HT-29 (cell line): ENCODE results near the gene MAFG. TPM values are rescaled to one million over a fixed set of nuclear protein-coding genes. Genes with fewer than 3 reads are reported as not detected.

Experiments
- DNase-seq: peaks from one replicate; pipeline ENCODE4 v3.0.0-alpha.2; 2015; ENCODE audit warnings: low spot score
- total RNA-seq: library from RNA; depleted of rRNA; stranded (reverse); fragments of >200 nt; shearing (Covaris generic); gene quantifications from 2 replicates; pipeline ENCODE4 v1.2.3, GENCODE V29; 2014; rRNA removed

Gene MAFG
- total RNA-seq, 1 experiment from 2014 or later: 45.5 TPM

DNA sequence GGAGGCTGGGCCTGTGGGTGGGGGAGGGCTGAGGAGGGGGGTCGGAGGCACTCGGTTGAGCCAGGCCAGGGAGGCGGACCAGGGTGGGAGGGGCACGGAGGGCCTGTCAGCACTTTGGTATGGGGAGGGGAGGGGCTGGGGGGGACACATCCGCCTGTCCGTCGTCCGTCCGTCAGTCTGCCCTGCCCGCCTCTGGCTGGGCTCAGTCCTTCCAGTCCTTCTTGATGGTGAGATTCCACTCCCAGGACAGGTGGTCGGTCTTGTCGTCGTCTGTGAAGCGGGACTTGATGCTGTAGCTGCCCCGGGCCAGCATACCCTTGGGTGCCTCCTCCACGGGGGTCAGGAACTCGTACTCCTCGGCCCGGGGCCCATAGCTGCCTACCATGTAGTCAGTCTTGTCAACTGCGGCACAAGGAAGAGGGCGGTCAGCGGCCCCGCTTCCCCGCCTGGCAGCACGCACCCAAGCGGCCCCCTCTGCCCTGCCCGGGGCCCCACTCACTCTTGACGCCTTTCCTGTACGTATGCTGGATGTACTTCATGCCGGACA is 58.8 kb downstream of the MAFG start:
- DNase-seq: peak; percentile 65

Other genes with a start within 250 kb of the MAFG start
- gene ARL16, start 243.9 kb downstream of the MAFG start, total RNA-seq: 36.5 and 39.7 TPM in 2 replicates
- gene HGS, start 243.7 kb downstream of the MAFG start, total RNA-seq: 177 and 183 TPM in 2 replicates
- gene MRPL12, start 224.4 kb downstream of the MAFG start, total RNA-seq: 72.5 and 88.4 TPM in 2 replicates
- gene SLC25A10, start 215.5 kb downstream of the MAFG start, total RNA-seq: 199 and 209 TPM in 2 replicates
- gene GCGR, start 123.6 kb downstream of the MAFG start, total RNA-seq: 0.71 and 2.2 TPM in 2 replicates
- gene MCRIP1, start 94.4 kb downstream of the MAFG start, total RNA-seq: 159 and 160 TPM in 2 replicates
- 2.4 and 3.0 TPM in 2 replicates for gene PPP1R27, start 92.7 kb downstream of the MAFG start, total RNA-seq
- gene P4HB, start 67.2 kb downstream of the MAFG start, total RNA-seq: 1,172 and 1,253 TPM in 2 replicates
- 312 and 331 TPM in 2 replicates for gene ARHGDIA, start 56.4 kb downstream of the MAFG start, total RNA-seq
- 482 and 502 TPM in 2 replicates for gene ALYREF, start 36.1 kb downstream of the MAFG start, total RNA-seq
- 222 and 256 TPM in 2 replicates for gene ANAPC11, start 36.0 kb downstream of the MAFG start, total RNA-seq
- 2.4 and 3.2 TPM in 2 replicates for gene NPB, start 25.5 kb downstream of the MAFG start, total RNA-seq
- gene PCYT2, start 16.3 kb downstream of the MAFG start, total RNA-seq: 163 and 167 TPM in 2 replicates
- gene SIRT7, start 9.6 kb downstream of the MAFG start, total RNA-seq: 101 and 121 TPM in 2 replicates
- gene PYCR1, start 9.6 kb upstream of the MAFG start, total RNA-seq: 255 and 273 TPM in 2 replicates
- not detected in 2 replicates for gene MYADML2, start 19.5 kb upstream of the MAFG start, total RNA-seq
- gene NOTUM, start 33.5 kb upstream of the MAFG start, total RNA-seq: 1.3 and 2.0 TPM in 2 replicates
- 66.6 and 85.0 TPM in 2 replicates for gene ASPSCR1, start 49.9 kb upstream of the MAFG start, total RNA-seq
- 297 and 339 TPM in 2 replicates for gene CENPX, start 95.1 kb upstream of the MAFG start, total RNA-seq
- 83.2 and 88.4 TPM in 2 replicates for gene LRRC45, start 95.6 kb upstream of the MAFG start, total RNA-seq
- 68.7 and 71.3 TPM in 2 replicates for gene RAC3, start 103.9 kb upstream of the MAFG start, total RNA-seq
- gene DCXR, start 110.0 kb upstream of the MAFG start, total RNA-seq: 167 and 221 TPM in 2 replicates
- gene RFNG, start 124.1 kb upstream of the MAFG start, total RNA-seq: 49.5 and 52.6 TPM in 2 replicates
- gene GPS1, start 124.2 kb upstream of the MAFG start, total RNA-seq: 281 and 295 TPM in 2 replicates
- gene DUS1L, start 138.1 kb upstream of the MAFG start, total RNA-seq: 320 and 339 TPM in 2 replicates
- 477 and 592 TPM in 2 replicates for gene FASN, start 170.5 kb upstream of the MAFG start, total RNA-seq